Fibroblast of lung (primary cell): ENCODE measurements around the gene TNNT3. TPM values are rescaled to one million over a fixed set of nuclear protein-coding genes. Genes with fewer than 3 reads are reported as not detected.

ENCODE experiments used
- DNase-seq, 2 donors: peaks; one replicate each; pipeline versions ENCODE4 v3.0.0 to v3.0.0-alpha.2; 2010; ENCODE audit warnings: low read depth in 2 of 2
- H2AFZ ChIP-seq: 2 replicates; pipeline ENCODE4 v1.5.1; 2012; ENCODE audit warnings: low read length, control low read depth, inconsistent platforms
- H3K27ac ChIP-seq: 2 replicates; pipeline ENCODE4 v1.5.1; 2011; ENCODE audit warnings: low read length, control low read depth; ENCODE audit not compliant: insufficient read depth
- H3K27me3 ChIP-seq: 2 replicates; pipeline ENCODE4 v1.5.1; 2011; ENCODE audit warnings: mild to moderate bottlenecking, low read length; ENCODE audit not compliant: control insufficient read depth, insufficient read depth
- H3K36me3 ChIP-seq: 2 replicates; pipeline ENCODE4 v1.5.1; 2011; ENCODE audit warnings: low read length; ENCODE audit not compliant: control insufficient read depth, insufficient read depth
- H3K4me1 ChIP-seq: 2 replicates; pipeline ENCODE4 v1.5.1; 2011; ENCODE audit warnings: low read length; ENCODE audit not compliant: control insufficient read depth, insufficient read depth; ENCODE audit errors: extremely low read depth
- H3K4me2 ChIP-seq: 2 replicates; pipeline ENCODE4 v1.5.1; 2011; ENCODE audit warnings: low read length, control low read depth; ENCODE audit not compliant: insufficient read depth; ENCODE audit errors: extremely low read depth
- H3K4me3 ChIP-seq, 4 experiments: fragments of 200-600 bp in 1 of 4; sonication (generic) in 1 of 4; replicated peaks in 1 of 4; 2 replicates each; pipeline ENCODE4 v1.5.1; 2011 to 2016; ENCODE audit warnings: low read length in 4 of 4, low read depth in 3 of 4, mild to moderate bottlenecking in 3 of 4, control low read depth in 2 of 4, inconsistent platforms in 1 of 4, mixed read lengths in 1 of 4; ENCODE audit not compliant: insufficient read depth in 1 of 4; ENCODE audit errors: control extremely low read depth in 1 of 4
- H3K79me2 ChIP-seq: 2 replicates; pipeline ENCODE4 v1.5.1; 2012; ENCODE audit warnings: mild to moderate bottlenecking, low read length, inconsistent platforms; ENCODE audit not compliant: control insufficient read depth, insufficient read depth
- H3K9ac ChIP-seq: 2 replicates; pipeline ENCODE4 v1.5.1; 2011; ENCODE audit warnings: mild to moderate bottlenecking, low read length, control low read depth; ENCODE audit not compliant: insufficient read depth
- H3K9me3 ChIP-seq: 2 replicates; pipeline ENCODE4 v1.5.1; 2012; ENCODE audit warnings: low read depth, low read length; ENCODE audit not compliant: control insufficient read depth, insufficient read depth
- H4K20me1 ChIP-seq: 2 replicates; pipeline ENCODE4 v1.5.1; 2011; ENCODE audit warnings: low read length; ENCODE audit not compliant: control insufficient read depth, insufficient read depth; ENCODE audit errors: extremely low read depth
- EZH2 ChIP-seq: IDR thresholded peaks from 2 replicates; pipeline ENCODE4 v1.5.1; 2012; ENCODE audit warnings: low read length, control low read depth, mild to moderate bottlenecking; ENCODE audit errors: missing control alignments
- polyA plus RNA-seq, 2 donors: library from polyadenylated mRNA; depleted of rRNA in 1 of 2; stranded (reverse) in 1 of 2; unstranded in 1 of 2; fragments of >200 nt; gene quantifications; 2 replicates each; pipeline ENCODE4 v1.2.1, GENCODE V29; 2011 to 2012; ENCODE audit warnings: missing spikeins in 1 of 2
- total RNA-seq: library from RNA; depleted of rRNA; stranded (reverse); fragments of >200 nt; gene quantifications from 2 replicates; pipeline ENCODE4 v1.2.1, GENCODE V29; 2014
- TF ChIP-seq, protein P1 (sequence below), 2 donors: IDR thresholded peaks in 1 of 2; conservative IDR thresholded peaks in 1 of 2; 1 replicate in 1 of 2; 2 replicates in 1 of 2; pipeline ENCODE4 v1.5.1; 2011 to 2012; ENCODE audit warnings: low read length in 2 of 2, control low read depth in 1 of 2, inconsistent platforms in 1 of 2, low read depth in 1 of 2, mild to moderate bottlenecking in 1 of 2

TNNT3 gene
- total and polyA plus RNA-seq, 2 donors (not counting 1 experiment from before 2014, with no cell fraction given): not detected

DNA sequence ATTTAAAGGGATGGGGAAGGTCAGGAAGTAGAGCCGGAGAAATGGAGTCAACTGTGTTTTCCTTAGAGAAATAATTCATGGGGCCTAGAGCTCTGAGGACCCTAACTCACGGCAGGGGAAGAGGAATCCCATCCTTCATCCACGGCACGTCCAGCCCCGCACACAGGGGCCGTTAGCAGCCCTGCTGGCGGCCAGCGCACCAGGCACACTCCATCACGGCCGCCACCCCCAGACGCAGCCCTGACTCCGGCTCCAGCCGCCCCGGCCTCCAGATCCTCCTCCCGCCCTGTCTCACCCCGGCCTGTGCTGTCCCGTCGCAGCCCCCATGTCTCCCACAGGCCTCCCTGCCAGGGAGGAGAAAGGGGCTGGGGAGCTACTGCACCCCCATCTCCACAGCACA, 38.9 kb downstream of the TNNT3 start:
- Histone ChIP-seq H4K20me1 (no peaks in the 10 kb centered on the region), H3K27ac (no peak overlapping the region), H3K4me2 (no peak overlapping the region), H3K4me1 (no peaks in the 10 kb centered on the region), H3K27me3 (no peaks in the 10 kb centered on the region), H3K9ac (no peak overlapping the region), H3K79me2 (no peaks in the 10 kb centered on the region), H2AFZ (no peak overlapping the region), H3K9me3 (no peaks in the 10 kb centered on the region), H3K4me3 (no peak overlapping the region), H3K36me3 (no peaks in the 10 kb centered on the region)
- TF ChIP-seq, protein P1, sequence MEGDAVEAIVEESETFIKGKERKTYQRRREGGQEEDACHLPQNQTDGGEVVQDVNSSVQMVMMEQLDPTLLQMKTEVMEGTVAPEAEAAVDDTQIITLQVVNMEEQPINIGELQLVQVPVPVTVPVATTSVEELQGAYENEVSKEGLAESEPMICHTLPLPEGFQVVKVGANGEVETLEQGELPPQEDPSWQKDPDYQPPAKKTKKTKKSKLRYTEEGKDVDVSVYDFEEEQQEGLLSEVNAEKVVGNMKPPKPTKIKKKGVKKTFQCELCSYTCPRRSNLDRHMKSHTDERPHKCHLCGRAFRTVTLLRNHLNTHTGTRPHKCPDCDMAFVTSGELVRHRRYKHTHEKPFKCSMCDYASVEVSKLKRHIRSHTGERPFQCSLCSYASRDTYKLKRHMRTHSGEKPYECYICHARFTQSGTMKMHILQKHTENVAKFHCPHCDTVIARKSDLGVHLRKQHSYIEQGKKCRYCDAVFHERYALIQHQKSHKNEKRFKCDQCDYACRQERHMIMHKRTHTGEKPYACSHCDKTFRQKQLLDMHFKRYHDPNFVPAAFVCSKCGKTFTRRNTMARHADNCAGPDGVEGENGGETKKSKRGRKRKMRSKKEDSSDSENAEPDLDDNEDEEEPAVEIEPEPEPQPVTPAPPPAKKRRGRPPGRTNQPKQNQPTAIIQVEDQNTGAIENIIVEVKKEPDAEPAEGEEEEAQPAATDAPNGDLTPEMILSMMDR (conservative IDR thresholded peaks at IDR 0.05 in 1 of 2, IDR thresholded peaks at IDR 0.05 in 1 of 2; ENCODE audit: low read depth in 1 of 2, low read length in 2 of 2): no peak
- no peak for TF ChIP-seq EZH2
- DNase-seq: no peak

DNA sequence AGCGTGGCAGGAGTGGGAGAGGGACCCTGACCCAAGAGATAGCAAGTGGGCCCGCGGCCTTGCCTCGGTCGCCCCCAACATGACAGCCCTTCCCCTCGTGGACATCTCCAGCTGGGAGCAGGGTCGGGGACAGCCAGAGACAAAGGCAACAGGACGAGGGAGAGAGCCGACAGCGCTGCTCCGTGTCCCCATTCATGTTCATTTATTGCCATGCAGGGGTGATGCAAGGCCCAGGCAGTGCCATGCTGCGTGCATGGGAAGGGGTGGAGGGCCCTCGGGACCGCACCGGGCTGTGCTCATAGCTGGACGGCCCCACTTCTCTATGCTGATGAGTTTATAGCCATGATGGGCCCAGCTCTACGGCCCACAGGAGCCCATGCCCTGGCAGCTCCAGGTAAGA, 40.3 kb downstream of the TNNT3 start:
- Histone ChIP-seq H3K9me3 (no peaks in the 10 kb centered on the region), H3K36me3 (no peaks in the 10 kb centered on the region), H3K9ac (no peak overlapping the region), H3K4me2 (no peak overlapping the region), H2AFZ (no peak overlapping the region), H3K4me3 (no peak overlapping the region), H3K4me1 (no peaks in the 10 kb centered on the region), H3K27ac (no peak overlapping the region), H4K20me1 (no peaks in the 10 kb centered on the region), H3K79me2 (no peaks in the 10 kb centered on the region), H3K27me3 (no peaks in the 10 kb centered on the region)
- DNase-seq: no peak
- TF ChIP-seq EZH2: no peak
- TF ChIP-seq, protein P1 (conservative IDR thresholded peaks at IDR 0.05 in 1 of 2, IDR thresholded peaks at IDR 0.05 in 1 of 2; ENCODE audit: low read depth in 1 of 2, low read length in 2 of 2): no peak

DNA sequence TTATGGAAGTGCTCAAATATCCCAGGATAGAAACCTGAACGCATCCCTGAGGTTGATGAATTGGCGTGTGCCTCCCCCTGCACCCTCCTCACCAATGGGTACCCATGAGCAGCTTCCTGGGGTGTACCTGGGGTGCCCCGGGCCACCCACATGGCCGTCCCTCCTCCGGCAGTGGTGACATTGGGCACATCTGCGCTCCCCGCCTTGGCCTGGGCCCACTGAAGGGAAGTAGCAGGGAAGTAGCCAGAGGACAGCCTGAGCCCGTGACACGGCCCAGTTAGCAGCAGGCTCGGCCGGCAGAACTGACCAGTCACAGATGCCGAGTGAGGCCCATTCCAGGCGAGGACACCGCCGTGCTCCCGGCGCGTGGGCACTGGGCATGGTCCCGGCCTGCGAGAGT, 44.4 kb downstream of the TNNT3 start:
- H3K27ac ChIP-seq: no peak overlapping the region
- H4K20me1 ChIP-seq: no peaks in the 10 kb centered on the region
- H3K9ac ChIP-seq: no peak overlapping the region
- H3K9me3 ChIP-seq: no peaks in the 10 kb centered on the region
- no peak overlapping the region for H2AFZ ChIP-seq
- no peak overlapping the region for H3K4me2 ChIP-seq
- DNase-seq: no peak
- no peaks in the 10 kb centered on the region for H3K79me2 ChIP-seq
- TF ChIP-seq, protein P1 (conservative IDR thresholded peaks at IDR 0.05 in 1 of 2, IDR thresholded peaks at IDR 0.05 in 1 of 2; ENCODE audit: low read depth in 1 of 2, low read length in 2 of 2): no peak
- TF ChIP-seq EZH2: no peak
- no peaks in the 10 kb centered on the region for H3K4me1 ChIP-seq
- H3K4me3 ChIP-seq: no peak overlapping the region
- no peaks in the 10 kb centered on the region for H3K36me3 ChIP-seq
- H3K27me3 ChIP-seq: no peaks in the 10 kb centered on the region
